Bronchial epithelial cell (primary cell): ENCODE data around the gene GRIK4. TPM values are rescaled to one million over a fixed set of nuclear protein-coding genes. Genes with fewer than 3 reads are reported as not detected.

ENCODE experiments used
- DNase-seq: peaks from one replicate; pipeline ENCODE4 v3.0.0-alpha.2; 2010; ENCODE audit warnings: low read depth
- FAIRE-seq: peaks from 2 replicates; lab custom pipeline; 2011; peaks lifted over from hg19 to GRCh38; lab: Jason Lieb, UNC
- H3K27me3 ChIP-seq: 2 replicates; pipeline ENCODE4 v1.5.1; 2011; ENCODE audit warnings: low read length; ENCODE audit not compliant: control insufficient read depth, insufficient read depth
- H3K36me3 ChIP-seq: 2 replicates; pipeline ENCODE4 v1.5.1; 2011; ENCODE audit warnings: low read length; ENCODE audit not compliant: control insufficient read depth, insufficient read depth
- H3K4me3 ChIP-seq: 2 replicates; pipeline ENCODE4 v1.5.1; 2011; ENCODE audit warnings: mild to moderate bottlenecking, low read depth, low read length, control low read depth
- total RNA-seq: library from RNA; depleted of rRNA; stranded (reverse); fragments of >200 nt; gene quantifications from 2 replicates; pipeline ENCODE4 v1.2.1, GENCODE V29; 2014
- TF ChIP-seq, protein P1 (sequence below): IDR thresholded peaks from 2 replicates; pipeline ENCODE4 v1.5.1; 2011; ENCODE audit warnings: mild to moderate bottlenecking, moderate library complexity, low read length, control low read depth, inconsistent platforms; ENCODE audit not compliant: insufficient read depth, severe bottlenecking

GRIK4 gene
- total RNA-seq, 1 donor from 2014 or later = not detected

DNA sequence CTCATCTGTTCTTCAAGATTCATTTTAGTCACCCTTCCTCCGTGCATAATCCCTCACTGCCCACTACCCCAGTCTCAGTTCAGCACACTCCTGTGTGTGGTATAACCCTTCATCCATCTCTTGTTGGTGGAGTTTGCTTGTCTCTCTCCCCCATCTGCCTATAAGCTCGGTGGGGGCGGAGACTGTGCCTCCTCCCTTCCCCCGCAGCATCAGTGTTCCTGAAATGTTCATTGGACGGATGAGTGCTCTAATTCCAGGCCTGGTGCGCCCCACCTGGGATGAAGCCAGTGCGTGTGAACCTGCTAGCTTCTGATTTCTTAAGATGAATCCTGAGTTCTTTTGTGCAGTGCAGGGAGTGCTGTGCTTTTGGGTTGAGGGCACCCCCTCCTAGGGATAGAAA is 100.0 kb downstream of the GRIK4 start:
- TF ChIP-seq, protein P1, sequence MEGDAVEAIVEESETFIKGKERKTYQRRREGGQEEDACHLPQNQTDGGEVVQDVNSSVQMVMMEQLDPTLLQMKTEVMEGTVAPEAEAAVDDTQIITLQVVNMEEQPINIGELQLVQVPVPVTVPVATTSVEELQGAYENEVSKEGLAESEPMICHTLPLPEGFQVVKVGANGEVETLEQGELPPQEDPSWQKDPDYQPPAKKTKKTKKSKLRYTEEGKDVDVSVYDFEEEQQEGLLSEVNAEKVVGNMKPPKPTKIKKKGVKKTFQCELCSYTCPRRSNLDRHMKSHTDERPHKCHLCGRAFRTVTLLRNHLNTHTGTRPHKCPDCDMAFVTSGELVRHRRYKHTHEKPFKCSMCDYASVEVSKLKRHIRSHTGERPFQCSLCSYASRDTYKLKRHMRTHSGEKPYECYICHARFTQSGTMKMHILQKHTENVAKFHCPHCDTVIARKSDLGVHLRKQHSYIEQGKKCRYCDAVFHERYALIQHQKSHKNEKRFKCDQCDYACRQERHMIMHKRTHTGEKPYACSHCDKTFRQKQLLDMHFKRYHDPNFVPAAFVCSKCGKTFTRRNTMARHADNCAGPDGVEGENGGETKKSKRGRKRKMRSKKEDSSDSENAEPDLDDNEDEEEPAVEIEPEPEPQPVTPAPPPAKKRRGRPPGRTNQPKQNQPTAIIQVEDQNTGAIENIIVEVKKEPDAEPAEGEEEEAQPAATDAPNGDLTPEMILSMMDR = no peak
- H3K27me3 ChIP-seq = peaks cover 2% of the 10 kb centered on the region
- no peaks in the 10 kb centered on the region for H3K36me3 ChIP-seq
- no peak overlapping the region for H3K4me3 ChIP-seq
- DNase-seq (no peak), FAIRE-seq (no peak)

DNA sequence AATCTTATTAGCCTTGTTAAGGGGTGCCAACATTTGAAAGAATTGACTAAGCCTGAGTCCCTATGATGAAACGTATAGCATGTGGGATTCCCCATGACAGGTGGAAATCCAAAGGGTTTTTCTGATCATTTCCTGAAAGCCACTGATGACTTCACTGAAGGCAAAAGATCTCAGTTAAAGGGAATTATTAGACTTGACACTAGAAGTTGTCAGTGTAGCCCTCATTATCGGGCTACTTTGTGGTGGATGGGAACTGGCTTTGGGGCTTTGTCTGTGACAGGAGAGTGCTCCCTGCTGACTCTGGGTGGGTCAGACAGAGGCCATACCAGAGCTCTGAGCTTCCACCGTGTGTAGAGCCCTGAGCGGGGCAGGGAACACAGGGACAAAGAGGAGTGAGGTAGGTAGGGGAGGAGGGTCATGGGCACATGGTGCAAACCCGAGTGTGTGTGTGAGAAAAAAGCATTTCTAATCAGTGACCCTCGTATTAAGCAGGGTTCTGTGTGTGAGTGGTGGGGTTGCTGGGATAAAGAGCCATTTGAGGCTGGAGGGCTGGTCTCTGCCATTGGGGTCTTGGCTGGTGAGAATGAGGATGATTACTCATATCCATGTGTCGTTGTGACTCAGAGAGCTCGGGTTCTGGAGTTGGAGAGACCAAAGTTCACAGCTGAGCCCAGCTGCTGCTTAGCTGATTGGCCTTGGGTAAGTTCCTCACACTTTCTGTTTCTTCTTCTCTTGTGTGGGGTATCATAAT is 101.1 kb downstream of the GRIK4 start:
- DNase-seq (peak; percentile 7), FAIRE-seq (no peak)
- Histone ChIP-seq H3K36me3 (no peaks in the 10 kb centered on the region), H3K4me3 (no peak overlapping the region), H3K27me3 (peaks cover 2% of the 10 kb centered on the region)
- TF ChIP-seq, protein P1 = no peak

DNA sequence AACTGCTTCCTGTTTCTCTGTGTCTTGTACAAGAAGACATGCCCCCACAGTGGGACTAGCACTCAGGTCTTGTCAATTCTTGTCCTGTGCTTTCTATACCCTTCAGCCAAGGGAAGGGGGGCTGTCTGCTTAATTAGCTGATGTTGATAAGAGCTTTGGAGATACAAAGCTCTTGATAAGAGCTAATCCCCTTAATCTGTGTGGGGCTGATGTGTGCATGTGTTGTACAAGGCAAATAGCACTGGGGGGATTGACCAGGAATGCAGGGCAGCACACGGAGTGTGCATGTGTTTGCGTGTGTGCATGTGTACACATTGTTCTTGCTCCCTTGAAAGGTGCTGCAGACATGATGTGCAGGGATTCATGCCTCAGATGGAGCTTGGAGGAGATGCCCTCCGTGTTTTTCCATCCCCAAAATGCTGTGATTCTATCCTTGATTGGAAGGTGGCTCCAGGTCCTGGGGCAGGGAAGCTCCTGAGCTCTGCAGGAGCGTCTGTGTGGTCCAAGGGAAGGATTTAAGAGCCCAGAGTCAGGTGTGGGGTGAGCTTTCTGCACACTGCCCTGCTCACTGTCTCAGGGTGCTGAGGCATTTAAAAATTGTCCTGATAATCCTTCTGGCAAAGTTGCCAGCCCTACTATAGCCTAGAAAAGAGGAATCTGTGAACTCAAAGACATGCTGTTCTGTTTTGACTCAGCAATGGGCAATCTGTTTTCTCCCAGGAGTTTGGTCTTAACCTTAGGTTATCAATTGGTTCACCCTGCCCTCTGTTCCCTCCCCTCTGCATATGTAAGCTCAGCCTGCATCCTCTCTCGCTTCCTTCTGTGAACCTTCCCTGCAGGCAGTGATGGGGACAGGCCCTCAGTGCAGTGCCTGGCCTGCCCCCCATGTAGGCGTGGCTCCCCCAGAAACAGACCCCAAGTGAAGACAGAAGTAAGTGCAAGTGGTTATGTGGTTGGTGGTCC is 102.0 kb downstream of the GRIK4 start:
- FAIRE-seq (peak; percentile 40), DNase-seq (no peak)
- peaks cover 2% of the 10 kb centered on the region for H3K27me3 ChIP-seq
- TF ChIP-seq, protein P1 = no peak
- no peak overlapping the region for H3K4me3 ChIP-seq
- H3K36me3 ChIP-seq = no peaks in the 10 kb centered on the region

DNA sequence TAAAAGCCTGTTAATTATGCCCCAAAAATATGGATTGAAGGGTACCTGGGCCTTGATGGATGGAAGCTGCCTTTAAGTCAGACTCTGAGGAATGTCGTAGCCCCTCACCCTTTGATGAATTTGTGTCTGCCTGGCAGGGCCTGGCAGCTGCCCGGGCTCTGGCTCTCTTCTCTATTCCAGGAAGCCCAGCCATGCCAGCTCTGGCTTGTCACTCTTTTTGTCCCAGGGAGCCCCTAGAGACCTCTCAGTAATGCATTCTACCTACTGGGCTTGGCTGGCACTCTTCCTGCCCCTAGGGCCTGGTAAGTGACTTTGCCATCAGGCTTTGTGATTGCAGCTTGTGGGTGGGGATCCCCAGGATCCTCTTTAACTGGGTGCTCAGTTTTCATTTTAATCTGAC is 103.8 kb downstream of the GRIK4 start:
- TF ChIP-seq, protein P1 = no peak
- FAIRE-seq (no peak), DNase-seq (no peak)
- Histone ChIP-seq H3K4me3 (no peak overlapping the region), H3K27me3 (peaks cover 2% of the 10 kb centered on the region), H3K36me3 (no peaks in the 10 kb centered on the region)

DNA sequence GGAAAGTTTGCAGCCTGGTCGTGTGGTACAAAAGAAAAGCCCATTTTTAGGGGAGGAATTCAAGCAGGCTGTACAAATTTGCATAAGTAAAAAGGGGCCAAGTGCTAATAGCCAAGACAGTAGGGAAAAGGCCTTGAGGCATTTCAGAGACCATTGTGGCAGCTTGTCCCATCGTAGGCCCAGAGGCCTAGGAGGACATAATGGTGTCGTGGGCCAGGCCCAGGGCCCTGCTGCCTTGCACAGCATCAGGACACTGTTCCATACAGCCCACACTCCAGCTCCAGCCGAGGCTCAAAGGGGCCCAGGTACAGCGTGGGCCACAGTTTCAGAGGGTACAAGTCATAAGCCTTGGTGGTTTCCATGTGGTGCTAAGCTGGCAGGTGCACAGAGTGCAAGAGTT is 106.9 kb downstream of the GRIK4 start:
- Histone ChIP-seq H3K27me3 (no peaks in the 10 kb centered on the region), H3K4me3 (no peak overlapping the region), H3K36me3 (no peaks in the 10 kb centered on the region)
- FAIRE-seq (no peak), DNase-seq (no peak)
- TF ChIP-seq, protein P1 = no peak
